H1 (cell line): Measurements from ENCODE around the gene CERS5. TPM values are rescaled to one million over a fixed set of nuclear protein-coding genes. Genes with fewer than 3 reads are reported as not detected.

Experiments used
- CTCF ChIA-PET: fragments of 300-600 bp; sonication (Branson Sonifier 250); formaldehyde crosslinking; loops from one replicate; lab custom pipeline; 2021; ENCODE audit not compliant: partially characterized antibody; lab: Charles Lee
- POLR2A ChIA-PET: fragments of 300-600 bp; sonication (Branson Sonifier 250); formaldehyde crosslinking; loops from one replicate; lab custom pipeline; 2021; ENCODE audit warnings: inconsistent platforms; ENCODE audit not compliant: partially characterized antibody; lab: Charles Lee
- DNase-seq, 2 experiments: peaks; one replicate each; pipeline versions ENCODE4 v3.0.0 to v3.0.0-alpha.2; 2010 to 2022; ENCODE audit warnings: low spot score in 2 of 2, low read depth in 1 of 2, mixed read lengths in 1 of 2
- FAIRE-seq: peaks from 2 replicates; lab custom pipeline; 2011; peaks lifted over from hg19 to GRCh38; lab: Jason Lieb, UNC
- H2AFZ ChIP-seq: 2 replicates; pipeline ENCODE4 v1.8.1; 2012; ENCODE audit warnings: low read length, inconsistent platforms
- H2AK5ac ChIP-seq: 2 replicates; pipeline ENCODE4 v1.6.1; 2013; ENCODE audit warnings: low read depth, low read length
- H2BK120ac ChIP-seq: replicated peaks from 2 replicates; pipeline ENCODE3; 2013; ENCODE audit warnings: low read depth, low read length, inconsistent platforms
- H2BK12ac ChIP-seq: 2 replicates; pipeline ENCODE4 v1.6.1; 2013; ENCODE audit warnings: low read depth, low read length
- H2BK15ac ChIP-seq: 2 replicates; pipeline ENCODE4 v1.6.1; 2013; ENCODE audit warnings: low read length
- H2BK20ac ChIP-seq: 2 replicates; pipeline ENCODE4 v1.6.1; 2013; ENCODE audit warnings: low read length
- H2BK5ac ChIP-seq: 2 replicates; pipeline ENCODE4 v1.6.1; 2013; ENCODE audit warnings: low read depth, low read length
- H3K14ac ChIP-seq: 2 replicates; pipeline ENCODE4 v1.6.1; 2013; ENCODE audit warnings: inconsistent platforms; ENCODE audit not compliant: insufficient read length
- H3K18ac ChIP-seq: 2 replicates; pipeline ENCODE4 v1.6.1; 2013; ENCODE audit warnings: low read length; ENCODE audit errors: extremely low read depth
- H3K23ac ChIP-seq: 2 replicates; pipeline ENCODE4 v1.6.1; 2013; ENCODE audit warnings: inconsistent platforms; ENCODE audit not compliant: insufficient read length
- H3K23me2 ChIP-seq: 2 replicates; pipeline ENCODE4 v1.6.1; 2013; ENCODE audit warnings: low read depth, low read length
- H3K27ac ChIP-seq: 2 replicates; pipeline ENCODE4 v1.6.1; 2011; ENCODE audit warnings: low read depth, low read length, inconsistent platforms
- H3K27me3 ChIP-seq, 4 experiments: replicated peaks in 1 of 4; 1 replicate in 1 of 4; 2 replicates in 3 of 4; pipeline versions ENCODE4 v1.6.1 to v1.8.1; 2011 to 2013; ENCODE audit warnings: low read length in 3 of 4, mild to moderate bottlenecking in 3 of 4, inconsistent platforms in 2 of 4, mixed read lengths in 2 of 4, moderate library complexity in 1 of 4; ENCODE audit not compliant: control insufficient read depth in 3 of 4, insufficient read depth in 3 of 4; ENCODE audit errors: extremely low read depth in 1 of 4
- H3K36me3 ChIP-seq, 4 experiments: 2 replicates each; pipeline versions ENCODE4 v1.6.1 to v1.8.1; 2011 to 2013; ENCODE audit warnings: mild to moderate bottlenecking in 4 of 4, low read length in 3 of 4, moderate library complexity in 2 of 4, control low read depth in 1 of 4, inconsistent platforms in 1 of 4; ENCODE audit not compliant: insufficient read depth in 4 of 4, control insufficient read depth in 2 of 4
- H3K4ac ChIP-seq: replicated peaks from 2 replicates; pipeline ENCODE3; 2013; ENCODE audit warnings: low read length, low read depth, mixed read lengths, inconsistent platforms; ENCODE audit not compliant: insufficient read length
- H3K4me1 ChIP-seq, 4 experiments: replicated peaks in 1 of 4; 1 replicate in 1 of 4; 2 replicates in 3 of 4; pipeline versions ENCODE4 v1.6.1 to v1.8.1; 2011 to 2013; ENCODE audit warnings: low read length in 3 of 4, inconsistent platforms in 2 of 4, mixed read lengths in 1 of 4; ENCODE audit not compliant: insufficient read depth in 4 of 4, control insufficient read depth in 3 of 4
- H3K4me2 ChIP-seq, 2 experiments: 2 replicates each; pipeline versions ENCODE4 v1.6.1 to v1.8.1; 2011 to 2013; ENCODE audit warnings: low read depth in 2 of 2, low read length in 2 of 2, control low read depth in 1 of 2, inconsistent platforms in 1 of 2, mild to moderate bottlenecking in 1 of 2; ENCODE audit not compliant: insufficient read depth in 1 of 2
- H3K4me3 ChIP-seq, 4 experiments: fragments of 200-600, 300-600 bp in 1 of 4; sonication (generic), shearing (Covaris generic), sonication (Bioruptor Twin) in 1 of 4; 2 replicates each; pipeline versions ENCODE4 v1.5.1 to v1.8.1; 2011 to 2016; ENCODE audit warnings: low read length in 4 of 4, low read depth in 3 of 4, control low read depth in 2 of 4, inconsistent platforms in 2 of 4, mild to moderate bottlenecking in 2 of 4, mixed read lengths in 1 of 4, moderate library complexity in 1 of 4; ENCODE audit not compliant: insufficient read depth in 2 of 4; ENCODE audit errors: extremely low read depth in 1 of 4
- H3K56ac ChIP-seq: replicated peaks from 2 replicates; pipeline ENCODE3; 2013; ENCODE audit warnings: low read depth, mild to moderate bottlenecking, mixed read lengths, low read length, inconsistent platforms; ENCODE audit not compliant: insufficient read length
- H3K79me1 ChIP-seq: 2 replicates; pipeline ENCODE4 v1.6.1; 2013; ENCODE audit warnings: low read depth, low read length, control low read depth
- H3K79me2 ChIP-seq, 2 experiments: 2 replicates each; pipeline versions ENCODE4 v1.6.1 to v1.8.1; 2012 to 2013; ENCODE audit warnings: low read length in 2 of 2, mild to moderate bottlenecking in 2 of 2, inconsistent platforms in 1 of 2; ENCODE audit not compliant: insufficient read depth in 2 of 2, control insufficient read depth in 1 of 2
- H3K9ac ChIP-seq, 4 experiments: replicated peaks in 1 of 4; 1 replicate in 1 of 4; 2 replicates in 3 of 4; pipeline versions ENCODE4 v1.6.1 to v1.8.1; 2011 to 2013; ENCODE audit warnings: low read depth in 3 of 4, low read length in 3 of 4, control low read depth in 2 of 4, mild to moderate bottlenecking in 2 of 4, moderate library complexity in 2 of 4, inconsistent platforms in 1 of 4; ENCODE audit errors: extremely low read depth in 1 of 4
- H3K9me3 ChIP-seq, 2 experiments: 2 replicates each; pipeline versions ENCODE4 v1.6.1 to v1.8.1; 2012 to 2013; ENCODE audit warnings: mild to moderate bottlenecking in 2 of 2, moderate library complexity in 2 of 2, control low read depth in 1 of 2, inconsistent platforms in 1 of 2, low read depth in 1 of 2, low read length in 1 of 2, mixed read lengths in 1 of 2; ENCODE audit not compliant: insufficient read depth in 2 of 2
- H4K20me1 ChIP-seq, 2 experiments: replicated peaks in 1 of 2; 2 replicates each; pipeline versions ENCODE3 to v1.8.1; 2011 to 2013; ENCODE audit warnings: inconsistent platforms in 2 of 2, low read length in 2 of 2, mild to moderate bottlenecking in 1 of 2; ENCODE audit not compliant: insufficient read depth in 2 of 2, control insufficient read depth in 1 of 2
- H4K5ac ChIP-seq: 2 replicates; pipeline ENCODE4 v1.6.1; 2013; ENCODE audit warnings: low read length, low read depth, mixed read lengths, inconsistent platforms; ENCODE audit not compliant: insufficient read length
- H4K8ac ChIP-seq: 2 replicates; pipeline ENCODE4 v1.8.0; 2013; ENCODE audit warnings: mild to moderate bottlenecking, moderate library complexity, low read length, inconsistent platforms; ENCODE audit not compliant: insufficient read depth; ENCODE audit errors: extremely low read depth
- H4K91ac ChIP-seq: replicated peaks from 2 replicates; pipeline ENCODE3; 2013; ENCODE audit warnings: low read length, mixed read lengths, inconsistent platforms; ENCODE audit not compliant: insufficient read length
- POLR2A ChIP-seq, 2 experiments: IDR thresholded peaks; 1 replicate in 1 of 2; 2 replicates in 1 of 2; pipeline ENCODE4 v1.6.1; 2011; ENCODE audit warnings: low read depth in 2 of 2, low read length in 2 of 2, mild to moderate bottlenecking in 2 of 2; ENCODE audit errors: control extremely low read depth in 1 of 2
- USF2 ChIP-seq: IDR thresholded peaks from 2 replicates; pipeline ENCODE4 v1.6.1; 2011; ENCODE audit warnings: low read length, improper control_type of control experiment
- WGBS, 2 experiments: shearing (Covaris generic) in 1 of 2; methylation state at CpG; one replicate each; pipeline versions ENCODE4 v1.1.6 to v1.1.7; 2013 to 2015; ENCODE audit warnings: low lambda C conversion rate in 2 of 2, mixed read lengths in 2 of 2, inconsistent platforms in 1 of 2, low coverage in 1 of 2, missing lambda C conversion rate in 1 of 2; ENCODE audit not compliant: insufficient replicate concordance in 2 of 2, insufficient coverage in 1 of 2, insufficient read length in 1 of 2; ENCODE audit errors: extremely low coverage in 1 of 2, missing lambda C conversion rate in 1 of 2; 5-methylcytosine and 5-hydroxymethylcytosine counted together
- polyA plus RNA-seq, 7 experiments: library from polyadenylated mRNA; depleted of rRNA in 3 of 7; stranded (reverse) in 5 of 7; unstranded in 2 of 7; fragments of >200 nt in 5 of 7; fragments of 200-250 nt in 2 of 7; gene quantifications; 1 replicate in 5 of 7; 2 replicates in 1 of 7; 4 replicates in 1 of 7; pipeline versions ENCODE4 v1.2.1 to v1.2.3, GENCODE V29; 2011 to 2013; ENCODE audit warnings: missing spikeins in 2 of 7, mixed read lengths in 2 of 7
- total RNA-seq: library from RNA; stranded (reverse); fragmentation: NEBNext Ultra II Directional; extraction: Animal tissue kit (Norgen Biotek cat#: 25700); gene quantifications from 2 replicates; pipeline ENCODE4 v1.2.1, GENCODE V29; 2021

Gene CERS5
- total and polyA plus RNA-seq, 2 of the 8 experiments (the other 6 are each of a cell fraction or from before 2014, with no cell fraction given): 69.2 to 119 TPM

- Histone ChIP-seq H3K14ac (no peak overlapping the region), H2BK5ac (no peak overlapping the region), H2BK12ac (0 out of 2 replicates have a peak overlapping the region, but pooled peaks have one; percentile 27), H4K5ac (no peak overlapping the region), H3K9ac (no peak overlapping the region), H3K4me3 (no peak overlapping the region), H3K79me1 (no peaks in the 10 kb centered on the region), H4K20me1 (peaks cover 0 to 5% of the 10 kb centered on the region in 2 experiments), H4K8ac (no peak overlapping the region), H3K56ac (no peak overlapping the region), H4K91ac (no peak overlapping the region), H3K4me2 (no peak overlapping the region), H3K36me3 (peaks cover 15 to 25% (median 17%) of the 10 kb centered on the region in 4 experiments), H2AFZ (no peak overlapping the region), H3K23me2 (no peaks in the 10 kb centered on the region), H3K9me3 (no peaks in the 10 kb centered on the region), H3K4me1 (peaks cover 2 to 9% (median 6%) of the 10 kb centered on the region in 4 experiments; a peak in 5 of 7 replicates), H3K27me3 (no peaks in the 10 kb centered on the region), H2BK120ac (no peak overlapping the region), H3K79me2 (no peaks in the 10 kb centered on the region), H3K18ac (no peak overlapping the region), H2BK15ac (no peak overlapping the region), H3K4ac (no peak overlapping the region), H3K23ac (no peak overlapping the region), H2AK5ac (no peak overlapping the region), H2BK20ac (no peak overlapping the region), H3K27ac (no peak overlapping the region)
- CTCF ChIA-PET: interaction anchor here (0.6 to 32.9 kb wide), 15 partner anchors 8 to 582 kb away, joined by 3 to 625 read pairs (median 4); partner anchors contain the start of genes CERS5, COX14 and SMARCD1
- FAIRE-seq: no peak
- DNase-seq: no peak
- POLR2A ChIA-PET: interaction anchor here (0.6 to 27.1 kb wide), 7 partner anchors 5 to 1072 kb away, joined by 3 to 457 read pairs (median 5); partner anchors contain the start of genes COX14, GPD1 and SMARCD1
- TF ChIP-seq USF2: no peak
- 0 out of 3 replicates have a peak, but pooled peaks of 1 of the 2 experiments have one; percentile 0 for TF ChIP-seq POLR2A (IDR thresholded peaks at IDR 0.05; ENCODE audit: control extremely low read depth in 1 of 2, low read depth in 2 of 2, low read length in 2 of 2)
- 92% methylated on average over 2 of the region's 2 CpGs; no CpG with 5 or more reads in 1 of the 2 experiments for WGBS, 2 experiments
These were observed 63.8 kb downstream of the CERS5 start for GRCh38 chr12:50103351-50103750.
